Right forelimb (tissue), 1 donor: Measurements from ENCODE around the gene SCAP.
"Not testable (repeated sequence)": the region's sequence is repeated elsewhere in the genome, so short reads cannot be mapped to it uniquely, and the experiment has no call there.

ENCODE experiments used
- DNase-seq: peaks from one replicate; pipeline ENCODE4 v3.0.0-alpha.2; 2018

The SCAP gene

GRCh38 chr3:47394140-47394870 lies 81.4 kb downstream of the SCAP start:
- DNase-seq: no peak

DNA sequence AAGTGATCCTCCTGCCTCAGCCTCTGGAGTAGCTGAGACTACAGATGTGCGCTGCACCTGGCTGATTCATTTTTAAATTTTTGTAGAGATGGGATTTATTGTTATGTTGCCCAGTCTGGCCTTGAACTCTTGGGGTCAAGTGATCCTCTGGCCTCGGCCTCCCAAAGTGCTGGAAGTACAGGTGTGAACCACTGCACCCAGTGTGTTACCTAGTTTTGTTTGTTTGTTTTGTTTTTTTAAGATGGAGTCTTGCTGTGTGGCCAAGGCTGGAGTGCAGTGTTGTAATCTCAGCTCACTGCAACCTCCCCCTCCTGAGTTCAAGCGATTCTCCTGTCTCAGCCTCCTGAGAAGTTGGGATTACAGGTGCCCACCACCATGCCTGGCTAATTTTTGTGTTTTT lies 82.8 kb downstream of the SCAP start:
- no peak for DNase-seq

GRCh38 chr3:47385796-47386195 lies 89.9 kb downstream of the SCAP start:
- DNase-seq: no peak

DNA sequence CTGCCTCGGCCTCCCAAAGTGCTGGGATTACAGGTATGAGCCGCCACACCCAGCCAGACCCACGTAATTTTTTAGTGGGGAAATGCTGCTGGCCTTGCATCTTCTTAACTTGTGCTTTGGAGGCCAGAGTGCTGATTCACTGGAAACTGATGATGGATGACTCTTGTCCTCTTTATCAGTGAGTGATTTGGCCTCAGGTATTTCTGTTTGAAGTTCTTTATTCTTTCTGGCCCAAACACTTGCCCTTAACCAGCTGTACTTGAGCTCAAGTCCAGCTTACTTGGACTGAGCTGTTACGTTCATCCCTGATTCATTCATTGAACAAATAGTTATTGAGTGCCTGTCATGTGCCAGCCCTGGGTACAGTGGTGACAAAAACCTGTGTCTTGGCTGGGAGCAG lies 90.7 kb downstream of the SCAP start:
- DNase-seq: no peak

- no peak for DNase-seq
Observed at GRCh38 chr3:47384425-47384824, 91.3 kb downstream of the SCAP start.

DNA sequence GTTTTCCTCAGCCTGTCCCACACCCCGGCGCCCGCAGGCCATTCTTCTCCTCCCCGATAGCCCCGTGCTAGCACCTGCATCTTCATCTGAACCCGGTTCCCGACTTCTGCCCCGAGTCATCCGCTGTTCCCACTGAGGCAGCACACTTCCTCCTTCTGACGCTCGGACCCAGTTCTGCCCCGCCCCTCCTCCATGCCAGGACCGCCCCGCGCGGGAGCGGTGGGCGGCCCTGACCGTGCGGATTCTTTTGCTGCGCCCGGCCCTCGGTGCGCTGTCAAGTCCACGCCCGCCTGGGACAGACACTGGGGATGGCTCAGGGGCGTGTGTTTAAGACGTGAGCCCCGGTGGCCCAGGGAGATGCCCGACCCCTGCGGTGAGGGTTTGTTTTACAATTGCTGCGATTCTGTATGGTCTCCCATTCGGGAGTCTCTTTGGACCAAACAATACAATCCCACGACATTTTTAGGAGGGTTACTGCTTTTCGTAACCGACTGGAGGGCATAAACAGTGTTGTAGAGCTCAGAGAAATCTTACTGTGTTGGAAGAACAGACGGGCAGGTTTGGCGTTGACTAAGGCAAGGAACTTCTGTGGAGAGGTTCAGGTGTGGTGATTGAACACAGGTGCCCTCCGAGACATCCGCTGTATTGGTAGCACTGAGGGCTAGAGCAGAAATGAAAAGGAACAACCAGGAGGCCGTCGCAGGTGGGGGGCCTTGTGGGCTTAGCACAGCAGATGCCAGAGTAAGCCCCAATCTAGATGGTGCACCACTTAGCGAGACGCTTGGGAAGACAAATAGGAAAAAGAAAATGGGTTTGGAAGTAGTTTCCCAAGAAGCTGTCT lies 94.2 kb downstream of the SCAP start:
- DNase-seq: peak; percentile 91

GRCh38 chr3:47380601-47381316 lies 95.0 kb downstream of the SCAP start, which contains the start of gene PTPN23:
Gene PTPN23, plus strand, starts transcription at chr3:47381021. Its CDS starts 76 bp downstream, at chr3:47381097.
- DNase-seq: peak; percentile 99

- DNase-seq: no peak
Observed at GRCh38 chr3:47380026-47380600, 95.6 kb downstream of the SCAP start.

GRCh38 chr3:47379411-47379899 lies 96.3 kb downstream of the SCAP start:
- DNase-seq: no peak

- DNase-seq: no peak
Observed at GRCh38 chr3:47378869-47379268, 96.9 kb downstream of the SCAP start.

GRCh38 chr3:47377186-47377585 lies 98.6 kb downstream of the SCAP start:
- no peak for DNase-seq

- DNase-seq: no peak
Observed at GRCh38 chr3:47376393-47376792, 99.3 kb downstream of the SCAP start.

DNA sequence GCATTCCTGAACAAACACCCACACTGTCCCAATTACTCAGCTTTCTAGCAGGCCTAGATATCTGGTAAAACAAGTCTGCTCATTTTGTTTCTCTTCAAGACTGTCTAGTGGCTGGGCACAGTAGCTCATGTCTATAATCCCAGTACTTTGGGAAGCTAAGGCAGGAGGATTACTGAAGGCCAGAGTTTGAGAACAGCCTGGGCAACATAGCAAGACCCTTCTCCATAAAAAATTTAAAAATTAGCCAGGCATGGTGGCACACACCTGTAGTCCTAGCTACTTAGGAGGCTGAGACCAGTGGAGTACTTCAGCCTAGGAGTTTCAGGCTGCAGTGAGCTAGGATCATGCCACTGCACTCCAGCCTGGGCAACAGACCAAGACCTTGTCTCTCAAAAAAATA lies 101.2 kb downstream of the SCAP start:
- no peak for DNase-seq

DNA sequence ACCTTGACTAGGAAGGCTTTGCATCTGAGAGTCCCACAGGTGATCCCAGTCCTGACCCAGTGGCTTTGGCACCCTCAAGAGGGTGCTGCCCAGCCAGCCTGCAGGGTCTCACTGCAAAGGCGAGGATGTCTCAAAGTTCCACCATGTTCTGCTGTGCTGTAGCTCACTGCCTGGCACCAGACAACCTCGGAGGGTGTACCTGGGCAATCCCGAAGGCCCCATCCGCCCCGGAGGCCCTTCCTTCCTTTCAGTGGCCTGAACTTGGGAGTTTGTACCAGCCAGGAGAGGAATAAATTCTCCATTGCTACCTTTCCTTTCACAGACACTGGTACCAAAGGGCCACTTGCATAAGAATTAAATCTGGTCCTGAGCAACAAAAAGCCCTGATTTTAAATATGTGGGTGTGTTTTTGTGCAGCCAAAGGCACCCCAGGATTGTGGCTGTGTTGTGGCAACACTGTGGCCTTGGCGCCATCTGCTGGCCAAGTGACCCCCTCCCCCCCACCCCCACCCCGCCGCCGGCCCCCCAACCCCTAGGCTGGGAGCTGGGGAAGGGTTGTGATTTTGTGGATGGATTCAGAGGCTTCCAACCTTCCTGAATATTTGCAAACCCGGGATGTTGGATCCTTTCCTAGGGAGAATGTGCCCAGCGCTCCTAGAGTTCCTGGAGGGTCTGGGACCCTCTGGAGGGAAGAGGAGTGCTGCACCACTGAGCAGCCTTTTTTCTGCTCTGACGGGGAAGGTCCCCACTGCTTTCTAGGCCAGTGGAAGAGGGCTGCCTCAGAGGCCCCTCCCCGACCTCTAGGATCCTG lies 104.6 kb downstream of the SCAP start:
- peak; percentile 51 for DNase-seq

DNA sequence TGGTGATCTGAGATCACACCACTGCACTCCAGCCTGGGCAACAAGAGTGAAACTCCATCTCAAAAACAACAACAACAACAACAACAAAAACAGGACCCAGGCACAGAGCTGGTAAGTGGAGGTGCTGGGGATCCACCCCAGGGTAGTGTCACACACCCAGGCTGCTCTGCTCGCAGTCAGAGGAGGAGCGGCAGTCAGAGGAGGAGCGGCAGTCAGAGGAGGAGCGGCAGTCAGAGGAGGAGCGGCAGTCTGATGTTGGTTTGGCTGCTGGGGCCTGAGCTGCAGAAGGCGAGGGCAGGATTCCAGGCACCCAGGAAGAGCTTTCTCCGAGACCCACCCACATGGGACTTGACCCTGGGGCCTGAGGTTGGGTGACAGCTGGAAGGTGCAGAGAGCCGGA lies 105.7 kb downstream of the SCAP start:
- not testable (repeated sequence) for DNase-seq

DNA sequence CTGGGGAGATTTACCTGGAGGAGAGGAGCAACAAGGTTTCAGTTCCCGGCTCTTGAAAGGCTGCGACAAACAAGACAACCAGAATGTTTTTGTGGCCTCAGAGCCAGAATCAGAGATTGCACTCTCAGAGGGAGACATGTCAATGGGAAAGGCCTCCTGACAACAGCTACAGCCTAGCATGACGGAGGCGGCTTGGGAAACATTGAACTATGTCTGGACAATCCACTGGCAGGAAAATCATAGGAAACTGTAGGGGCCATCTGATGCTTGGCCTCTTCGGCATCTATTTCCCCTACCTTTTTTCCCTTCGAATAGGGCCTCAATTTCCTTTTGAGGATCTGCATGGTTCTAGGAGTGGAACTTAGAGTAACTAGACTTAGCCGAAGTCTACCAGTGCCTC lies 108.1 kb downstream of the SCAP start:
- no peak for DNase-seq

GRCh38 chr3:47366833-47367232 lies 108.9 kb downstream of the SCAP start:
- no peak for DNase-seq

- no peak for DNase-seq
Observed at GRCh38 chr3:47365213-47366153, 110.3 kb downstream of the SCAP start.
